K562 (cell line): ENCODE data around the gene C1QTNF8. TPM values are rescaled to one million over a fixed set of nuclear protein-coding genes. Genes with fewer than 3 reads are reported as not detected.

Source experiments
- MBD1 ChIP-seq: fragments of 250-450 bp; sonication (Bioruptor Pico); IDR thresholded peaks from 2 replicates; pipeline ENCODE4 v1.8.0; 2022; ENCODE audit warnings: inconsistent platforms
- MTF1 ChIP-seq: fragments of 250-450 bp; sonication (Bioruptor Pico); IDR thresholded peaks from 2 replicates; pipeline ENCODE4 v1.9.0; 2021; ENCODE audit warnings: moderate library complexity, mild to moderate bottlenecking, inconsistent platforms, borderline replicate concordance
- NKRF ChIP-seq: fragments of 450-650 bp; IDR thresholded peaks from 2 replicates; pipeline ENCODE4 v1.6.1; 2016; ENCODE audit warnings: borderline replicate concordance
- POLR2G ChIP-seq: fragments of 200-400 bp; formaldehyde crosslinking; IDR thresholded peaks from 2 replicates; pipeline ENCODE4 v1.6.1; 2017; ENCODE audit warnings: low read depth, mild to moderate bottlenecking, antibody characterized with exemption, low read length, moderate library complexity
- ZBTB9 ChIP-seq: fragments of 450-650 bp; formaldehyde crosslinking; IDR thresholded peaks from 2 replicates; pipeline ENCODE4 v1.4.0; 2020; ENCODE audit warnings: mild to moderate bottlenecking, moderate library complexity
- polyA plus RNA-seq, 8 experiments: library from polyadenylated mRNA; depleted of rRNA in 4 of 8; stranded (reverse) in 5 of 8; unstranded in 3 of 8; fragments of >200 nt; fragmentation: Nextera tagmentation in 2 of 8; fragmentation: Illumina TruSeq in 1 of 8; extraction: Ambion mirVana in 2 of 8; extraction: Trizol in 1 of 8; gene quantifications; 2 replicates each; pipeline versions ENCODE4 v1.2.1 to v1.2.3, GENCODE V29; 2011 to 2014; ENCODE audit warnings: inconsistent platforms in 1 of 8, missing spikeins in 1 of 8
- total RNA-seq, 7 experiments: library from RNA; depleted of rRNA in 6 of 7; stranded (reverse); fragments of >200 nt in 6 of 7; fragmentation: Illumina TruSeq in 2 of 7; extraction: Trizol in 2 of 7; gene quantifications; 2 replicates each; pipeline versions ENCODE4 v1.2.1 to v1.2.3, GENCODE V29; 2011 to 2021; ENCODE audit warnings: low replicate concordance in 1 of 7

C1QTNF8 gene
- total and polyA plus RNA-seq, 9 of the 15 experiments (the other 6 are each of a cell fraction or from before 2014, with no cell fraction given), result not detected

- TF ChIP-seq MTF1 (CRISPR knock-in tag) (no peak), MBD1 (CRISPR knock-in tag) (no peak), ZBTB9 (CRISPR knock-in tag) (no peak), POLR2G (peak; percentile 55), NKRF (no peak)
Measured at GRCh38 chr16:1044460-1045309, 51.4 kb downstream of the C1QTNF8 start (continued).
